ENCODE data around the gene FSCN2.

GRCh38 chr17:81529437-81529803 is 1.2 kb downstream of the FSCN2 start:
- TF ChIP-seq YY1 (IDR thresholded peaks at IDR 0.05; ENCODE audit: low read depth) (no peak), GABPA (IDR thresholded peaks at IDR 0.05; ENCODE audit: low read depth) (no peak), REST (IDR thresholded peaks at IDR 0.05; ENCODE audit: low read depth, low read length) (no peak), CTCF (IDR thresholded peaks at IDR 0.05) (no peak), USF2 (IDR thresholded peaks at IDR 0.05; ENCODE audit: borderline replicate concordance, low read depth, low read length) (no peak), RFX5 (IDR thresholded peaks at IDR 0.05; ENCODE audit: low read length) (no peak), RXRA (IDR thresholded peaks at IDR 0.05; ENCODE audit: borderline replicate concordance, low read depth) (no peak), IRF3 (IDR thresholded peaks at IDR 0.05; ENCODE audit: low read depth, low read length) (no peak), MAX (IDR thresholded peaks at IDR 0.05; ENCODE audit: low read depth) (no peak)

Measured in SK-N-SH (cell line).